Activated T-cell treated with anti-CD3 and anti-CD28 coated beads for 1 hour (primary cell): Measurements from ENCODE around the gene CEP70.
"Not testable (repeated sequence)": the region's sequence is repeated elsewhere in the genome, so short reads cannot be mapped to it uniquely, and the experiment has no call there.

Experiments
- DNase-seq: peaks from one replicate; pipeline ENCODE4 v3.0.0-alpha.2; 2020; ENCODE audit warnings: low read depth

Gene CEP70

DNA sequence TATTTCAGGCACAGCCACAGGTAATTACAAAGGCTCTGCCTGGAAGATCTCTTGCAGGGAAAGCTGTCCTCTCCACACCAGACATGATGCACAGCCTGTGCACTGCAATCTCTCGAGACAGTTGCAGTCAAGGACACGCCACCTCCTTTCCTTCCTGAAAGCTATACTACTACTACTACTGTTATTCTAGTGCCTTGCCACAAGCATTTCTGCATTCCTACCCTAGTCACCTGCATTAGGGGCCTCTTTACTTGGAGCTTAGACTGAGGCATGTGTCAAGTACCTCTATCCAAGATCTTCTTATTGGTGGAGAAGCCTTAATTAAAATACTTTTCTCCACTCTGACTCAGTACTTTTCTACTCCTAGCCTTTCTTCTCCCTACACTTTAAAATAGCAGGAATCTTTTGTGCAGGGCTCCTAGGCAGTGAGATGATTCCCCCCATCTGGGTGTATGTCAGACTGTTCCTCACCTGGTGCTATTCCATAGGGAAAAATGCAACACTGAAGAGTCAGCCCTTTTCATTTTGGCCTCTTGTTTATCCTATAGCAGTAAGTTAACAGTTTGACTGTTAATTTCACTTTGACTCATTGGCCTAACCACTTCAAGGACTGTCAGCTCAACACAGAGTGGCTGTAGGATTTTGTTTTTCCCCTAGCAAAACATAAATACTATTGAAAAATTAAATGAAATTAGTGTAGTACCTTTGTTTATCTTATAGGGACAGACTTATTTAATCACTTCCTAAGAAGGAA is 80.8 kb downstream of the CEP70 start:
- DNase-seq = no peak

DNA sequence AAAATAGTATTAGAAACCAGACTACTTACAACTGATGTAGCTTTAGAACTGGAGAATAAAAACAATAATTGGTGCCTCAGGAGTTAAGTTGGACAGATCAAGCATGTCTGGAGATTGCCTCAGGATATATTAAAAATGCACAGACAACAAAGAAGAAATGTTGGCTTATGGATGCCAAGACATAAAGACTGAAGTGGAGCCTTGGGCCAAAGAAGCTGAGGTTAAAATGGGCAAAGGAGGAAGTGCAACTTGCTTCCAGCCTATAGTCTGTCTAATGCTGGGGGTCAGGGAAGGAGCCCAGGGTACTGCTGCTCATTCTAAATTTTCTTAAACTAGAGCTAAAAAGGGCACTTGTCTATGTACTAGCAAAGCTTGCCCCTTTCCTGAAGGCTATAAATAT is 82.1 kb downstream of the CEP70 start:
- DNase-seq = no peak

DNA sequence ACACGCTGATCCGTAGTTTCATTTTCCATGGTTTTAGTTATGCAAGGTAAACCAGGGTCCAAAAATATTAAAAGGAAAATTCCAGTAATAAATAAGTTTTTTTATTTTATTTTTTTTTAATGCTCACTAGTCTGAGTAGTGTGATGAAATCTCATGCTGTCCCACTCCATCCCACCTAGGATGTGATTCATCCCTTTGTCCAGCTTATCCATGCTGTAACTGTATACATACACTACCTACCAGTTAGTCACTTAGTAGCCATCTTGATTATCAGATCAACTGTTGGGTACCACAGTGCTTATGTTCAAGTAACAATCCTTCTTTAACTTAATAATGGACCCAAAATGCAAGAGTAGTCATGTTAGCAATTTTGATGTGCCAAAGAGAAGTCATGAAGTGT is 84.5 kb downstream of the CEP70 start:
- no peak for DNase-seq

DNA sequence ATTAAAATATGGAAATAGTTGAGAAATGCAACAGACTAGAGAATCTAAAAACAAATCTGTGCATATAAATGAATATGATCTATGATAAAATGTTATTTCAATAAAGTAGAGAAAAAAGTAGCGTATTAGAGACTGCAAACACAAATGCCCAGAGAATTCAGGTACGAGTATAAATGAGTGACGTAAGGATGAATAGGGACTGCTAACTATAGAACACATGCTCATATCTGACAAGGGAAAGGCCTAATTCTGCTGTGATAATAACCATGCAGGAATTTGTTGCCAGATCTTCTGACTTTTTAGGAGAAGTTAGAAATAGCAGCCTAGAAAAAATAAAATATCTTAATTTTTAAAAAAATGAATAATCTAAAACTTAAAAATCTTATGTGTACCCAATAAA is 86.5 kb downstream of the CEP70 start:
- no peak for DNase-seq

DNA sequence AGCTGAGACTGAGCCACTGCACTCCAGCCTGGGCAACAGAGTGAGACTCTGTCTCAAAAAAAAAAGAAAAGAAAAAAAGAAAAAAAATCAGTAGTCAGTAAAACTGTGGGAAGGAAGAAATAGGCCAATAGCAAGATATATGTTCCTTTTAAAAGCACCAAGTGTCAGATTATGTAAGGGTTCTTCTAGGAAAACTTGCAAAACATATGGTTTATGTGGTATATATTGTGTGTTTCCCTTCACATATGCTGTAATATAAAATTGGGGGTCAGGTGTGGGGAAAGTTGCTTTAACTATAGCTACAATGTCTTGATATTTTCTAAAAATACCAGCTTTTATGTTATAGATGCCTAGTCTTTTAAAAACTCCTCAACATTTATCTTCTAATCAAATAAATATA is 95.1 kb downstream of the CEP70 start:
- DNase-seq = no peak

DNA sequence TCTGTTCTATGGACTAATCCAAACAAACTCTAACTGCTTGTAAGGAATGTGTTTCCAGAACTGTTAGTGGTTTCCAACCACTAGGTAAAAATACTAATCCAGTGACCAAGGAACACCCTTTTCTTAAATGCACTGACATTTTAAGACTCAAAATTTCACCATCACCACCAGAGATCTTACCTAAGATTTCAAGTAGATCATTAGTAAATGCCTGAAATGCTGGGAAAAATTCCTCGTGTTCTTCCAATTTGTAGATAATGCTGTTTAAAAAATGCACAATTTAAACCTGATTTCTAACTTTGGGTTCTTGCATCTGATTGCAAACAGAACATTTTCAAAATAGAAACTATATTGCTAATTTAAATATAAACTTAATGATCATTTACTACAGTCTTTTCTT is 96.2 kb downstream of the CEP70 start:
- no peak for DNase-seq

DNA sequence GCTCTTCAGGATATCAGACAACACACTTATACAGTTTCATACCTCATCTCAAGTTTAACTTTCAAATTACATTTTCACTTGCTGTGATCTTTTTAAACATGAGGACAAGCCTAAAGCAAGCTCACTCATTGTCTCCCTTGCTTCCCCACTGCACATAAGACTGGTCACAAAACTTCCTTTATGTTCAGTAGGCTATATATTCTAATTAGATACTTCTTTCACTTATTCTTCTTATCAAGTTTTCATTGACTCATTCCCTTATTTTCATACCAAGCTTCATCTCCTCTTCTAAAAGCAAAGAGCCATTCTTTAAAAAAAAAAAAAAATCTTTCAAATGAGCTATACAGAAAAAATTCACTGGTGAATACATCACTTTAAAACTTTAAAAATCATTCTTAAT is 97.0 kb downstream of the CEP70 start:
- no peak for DNase-seq

DNA sequence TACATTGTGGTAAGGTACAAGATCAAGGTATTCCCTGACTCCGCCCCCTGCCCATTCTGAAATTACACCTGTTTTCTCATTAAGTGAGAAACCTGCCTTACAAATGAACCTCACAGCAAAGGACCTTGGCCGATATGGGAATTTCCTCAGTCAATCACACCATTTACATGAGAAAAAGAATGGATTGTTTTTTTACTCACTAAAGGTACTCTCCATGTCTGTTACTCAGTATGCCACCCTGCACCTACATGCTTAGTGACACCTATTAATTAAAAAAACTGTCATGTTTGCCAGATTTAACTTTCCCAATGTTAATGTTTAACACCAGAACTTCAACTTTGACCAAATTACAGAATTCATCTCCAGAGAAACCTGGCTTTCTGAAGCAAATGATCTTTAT is 97.6 kb downstream of the CEP70 start:
- no peak for DNase-seq

DNA sequence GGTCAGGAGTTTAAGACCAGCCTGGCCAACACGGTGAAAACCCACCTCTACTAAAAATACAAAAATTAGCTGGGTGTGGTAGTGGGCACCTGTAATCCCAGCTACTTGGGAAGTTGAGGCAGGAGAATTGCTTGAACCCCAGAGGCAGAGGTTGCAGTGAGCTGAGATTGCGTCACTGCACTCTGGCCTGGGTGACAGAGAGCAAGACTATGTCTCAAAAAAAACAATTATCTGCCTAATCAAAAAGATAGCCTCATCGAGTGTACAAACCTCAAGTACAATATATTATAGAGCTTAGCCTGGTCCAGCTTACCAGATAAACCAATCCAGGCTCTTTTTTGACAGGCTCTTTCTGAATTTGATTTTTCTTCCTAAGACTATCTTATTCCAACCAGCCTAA is 98.4 kb downstream of the CEP70 start:
- DNase-seq = not testable (repeated sequence)

DNA sequence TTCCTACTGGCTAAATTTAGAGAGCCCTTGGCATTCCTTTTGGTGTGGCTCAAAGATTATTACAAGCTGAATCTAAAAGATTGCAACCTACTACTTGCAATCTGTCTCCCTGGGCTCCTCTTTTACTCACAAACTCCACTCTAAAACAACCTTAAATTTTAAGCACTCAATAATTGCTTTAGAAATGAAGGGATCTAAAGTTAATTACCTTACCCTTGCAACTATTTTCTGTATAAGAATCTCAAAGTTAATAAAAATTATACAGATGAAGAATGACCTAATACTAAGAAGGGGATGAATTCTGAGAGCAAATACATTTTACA is 99.5 kb downstream of the CEP70 start:
- no peak for DNase-seq

DNA sequence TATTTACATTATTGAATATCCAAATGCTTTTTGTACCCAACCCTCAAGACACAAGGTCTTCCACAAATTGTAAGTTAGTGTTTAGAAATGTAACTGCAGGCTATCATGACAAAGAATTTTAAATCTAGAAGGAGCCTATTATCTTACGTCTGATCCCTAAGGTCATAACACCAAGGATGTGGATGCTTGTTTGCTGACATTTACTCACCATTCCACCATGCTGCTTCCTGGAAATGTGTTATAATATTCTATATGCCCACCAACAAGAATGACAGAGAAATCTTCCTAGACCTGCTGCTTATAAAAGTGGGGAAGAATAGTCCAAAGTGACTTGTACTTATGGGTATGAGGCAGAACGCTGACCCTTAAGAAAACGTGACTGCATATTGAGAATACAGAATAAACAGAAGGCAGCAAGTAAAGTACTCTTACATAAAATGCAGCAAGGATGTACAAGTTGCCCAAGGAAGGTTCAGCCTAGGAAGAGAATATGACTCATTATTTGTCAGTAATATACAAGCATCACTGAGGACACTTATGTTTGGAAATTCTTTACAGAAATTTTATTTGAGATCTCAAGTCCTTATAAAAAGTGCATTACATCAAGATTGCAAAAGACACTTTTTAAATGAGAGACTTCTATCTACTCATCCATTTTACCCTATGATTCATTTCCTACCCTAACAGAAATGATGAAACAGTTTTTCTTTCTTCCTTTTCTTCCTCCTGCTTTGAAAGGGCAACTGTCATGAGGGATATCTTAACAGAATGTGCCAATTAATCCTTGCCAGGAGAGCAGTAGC is 100.1 kb downstream of the CEP70 start:
- no peak for DNase-seq

DNA sequence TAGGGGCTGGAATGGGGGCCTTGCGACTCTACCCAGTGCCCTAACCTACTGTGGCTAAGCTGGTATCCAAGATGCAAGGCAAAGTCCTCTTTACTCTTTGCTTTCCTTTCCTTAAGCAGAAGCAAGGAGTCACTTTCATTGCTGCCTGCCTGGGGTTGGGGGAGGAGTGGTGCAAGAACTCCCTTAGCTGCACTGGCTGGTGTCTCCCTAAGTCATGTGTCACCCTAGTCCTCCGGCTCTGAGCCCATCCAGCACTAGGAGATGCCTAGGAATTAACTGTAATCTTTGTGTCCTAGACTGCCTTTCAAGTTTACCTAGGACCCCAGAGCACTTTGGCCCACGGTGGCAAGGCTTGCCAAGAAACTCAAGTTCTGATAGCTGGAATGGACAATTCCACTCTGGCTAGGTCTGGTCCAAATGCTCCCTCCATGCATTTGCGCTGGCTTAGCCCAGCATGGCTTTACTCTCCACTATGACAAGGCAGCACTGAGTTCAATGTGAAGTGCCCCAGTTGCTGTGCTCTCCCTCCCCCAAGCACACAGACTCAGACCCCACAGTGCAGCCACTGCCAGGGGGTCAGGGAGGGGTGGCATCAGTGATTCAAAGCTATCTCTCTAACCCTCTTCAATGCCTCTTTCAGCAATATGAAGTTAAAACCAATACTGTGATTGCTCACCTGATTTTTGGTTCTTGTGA is 100.9 kb downstream of the CEP70 start:
- no peak for DNase-seq

DNA sequence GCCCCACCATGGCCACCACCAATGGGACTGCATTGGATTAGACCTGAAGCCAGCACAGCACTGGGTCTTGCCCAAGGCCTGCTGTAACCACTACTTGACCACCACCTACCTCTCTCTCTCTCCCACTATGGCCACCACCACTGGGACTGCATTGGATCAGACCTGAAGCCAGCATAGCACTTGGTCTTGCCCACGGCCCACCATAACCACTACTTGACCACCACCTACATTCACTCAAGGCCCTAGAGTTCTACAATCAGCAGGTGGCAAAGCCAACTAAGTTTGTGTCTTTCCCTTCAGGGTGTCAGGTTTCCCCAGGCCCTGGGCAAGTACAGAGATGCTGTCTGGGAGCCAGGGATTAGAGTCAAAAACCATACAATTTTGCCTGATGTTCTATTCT is 102.1 kb downstream of the CEP70 start:
- no peak for DNase-seq

DNA sequence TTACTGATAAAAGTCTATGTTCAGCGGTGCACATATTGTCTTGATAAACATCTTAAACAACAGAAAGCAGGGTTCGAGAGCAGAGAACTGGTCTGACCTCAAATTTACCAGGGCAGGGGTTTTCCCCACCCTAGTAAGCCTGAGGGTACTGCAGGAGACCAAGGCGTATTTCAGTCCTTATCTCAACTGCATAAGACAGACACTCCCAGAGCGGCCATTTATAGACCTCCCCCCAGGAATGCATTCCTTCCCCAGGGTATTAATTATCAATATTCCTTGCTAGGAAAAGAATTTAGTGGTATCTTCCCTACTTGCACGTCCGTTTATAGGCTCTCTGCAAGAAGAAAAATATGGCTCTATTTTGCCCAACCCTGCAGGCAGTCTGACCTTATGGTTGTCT is 107.5 kb downstream of the CEP70 start:
- DNase-seq = not testable (repeated sequence)

DNA sequence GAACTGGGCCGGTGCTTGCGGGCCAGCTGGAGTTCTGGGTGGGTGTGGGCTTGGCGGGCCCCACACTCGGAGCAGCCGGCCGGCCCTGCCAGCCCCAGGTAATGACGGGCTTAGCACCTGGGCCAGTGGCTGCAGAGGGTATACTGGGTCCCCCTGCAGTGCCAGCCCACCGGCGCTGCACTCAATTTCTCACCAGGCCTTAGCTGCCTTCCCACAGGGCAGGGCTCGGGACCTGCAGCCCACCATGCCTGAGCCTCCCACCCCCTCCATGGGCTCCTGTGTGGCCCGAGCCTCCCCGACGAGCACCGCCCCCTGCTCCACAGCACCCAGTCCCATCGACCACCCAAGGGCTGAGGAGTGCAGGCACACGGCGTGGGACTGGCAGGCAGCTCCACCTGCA is 109.4 kb downstream of the CEP70 start:
- not testable (repeated sequence) for DNase-seq

DNA sequence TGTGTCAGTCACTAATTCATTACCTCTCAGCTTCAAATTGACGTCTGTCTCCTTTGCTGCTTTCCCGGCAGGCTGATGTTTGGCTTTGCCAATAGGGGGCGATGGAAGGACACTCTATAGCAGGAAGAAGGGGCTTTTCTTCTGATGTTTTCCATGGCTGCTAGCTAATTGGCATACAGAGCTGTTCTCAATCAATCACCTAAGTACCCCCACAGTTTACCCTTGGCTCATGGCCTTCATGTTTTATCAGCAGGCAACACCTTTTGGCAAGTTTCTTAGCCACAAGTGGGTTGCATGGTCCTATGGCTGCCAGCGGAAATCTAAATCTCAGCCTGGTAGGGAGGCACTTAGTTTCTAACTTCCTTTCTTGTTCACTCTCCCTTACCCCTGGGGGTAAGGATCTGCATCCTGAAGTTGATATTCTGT is 114.6 kb downstream of the CEP70 start:
- no peak for DNase-seq

DNA sequence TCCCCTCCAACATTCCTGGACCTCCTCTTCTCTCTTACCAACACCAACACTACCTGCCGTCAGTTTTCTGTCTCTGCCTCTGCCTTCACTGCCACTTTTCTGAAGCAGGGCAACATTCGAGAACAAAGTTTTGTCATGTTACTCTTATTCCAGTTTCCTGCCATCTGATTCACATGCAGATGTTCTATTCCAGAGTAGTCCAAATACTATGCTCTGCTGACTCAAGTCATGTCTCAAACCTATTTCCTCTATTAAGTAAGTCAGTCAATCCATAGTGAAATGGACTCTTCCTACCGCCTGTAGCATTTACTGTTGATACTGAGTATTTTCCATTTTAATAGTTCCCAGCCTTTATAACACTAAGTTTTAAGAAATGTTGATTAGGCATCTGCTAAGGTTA is 116.3 kb downstream of the CEP70 start:
- DNase-seq = no peak

DNA sequence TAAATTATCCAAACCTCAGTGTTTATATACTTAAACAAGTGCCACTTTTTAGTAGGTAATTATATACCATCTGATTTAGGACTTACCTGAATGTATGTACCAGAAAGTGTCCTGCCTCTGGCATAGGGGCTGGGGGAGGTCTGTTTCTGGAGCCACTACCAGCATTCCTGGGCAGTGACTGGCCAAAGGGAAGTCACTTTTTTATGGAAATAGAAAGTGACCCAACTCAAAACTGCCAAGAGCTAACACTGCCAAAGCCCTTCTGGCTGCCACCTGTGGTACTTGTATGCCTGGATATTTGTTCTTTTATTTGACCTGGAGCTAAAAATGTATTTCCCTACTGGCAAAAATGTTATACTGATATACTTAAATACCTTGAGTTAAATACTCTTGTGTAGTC is 116.9 kb downstream of the CEP70 start:
- DNase-seq = no peak

DNA sequence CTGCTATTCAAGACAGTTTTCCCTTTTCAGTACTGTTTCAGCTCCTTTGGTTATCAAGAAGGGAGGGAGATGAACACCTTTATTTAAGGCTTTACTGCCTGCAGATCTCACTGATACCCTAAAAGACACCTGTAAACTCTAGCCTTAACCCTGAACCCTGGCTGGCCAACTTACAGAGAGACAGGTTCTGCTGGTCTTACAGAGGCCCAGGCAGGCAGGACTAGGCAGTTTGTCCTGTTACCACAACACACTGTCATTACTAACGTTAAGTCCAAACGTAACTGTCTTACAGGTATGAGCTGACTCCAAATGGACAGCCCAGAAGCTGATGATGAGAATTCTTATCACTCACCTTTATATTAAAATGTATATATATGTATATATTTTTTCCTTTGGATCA is 117.5 kb downstream of the CEP70 start:
- DNase-seq = no peak

DNA sequence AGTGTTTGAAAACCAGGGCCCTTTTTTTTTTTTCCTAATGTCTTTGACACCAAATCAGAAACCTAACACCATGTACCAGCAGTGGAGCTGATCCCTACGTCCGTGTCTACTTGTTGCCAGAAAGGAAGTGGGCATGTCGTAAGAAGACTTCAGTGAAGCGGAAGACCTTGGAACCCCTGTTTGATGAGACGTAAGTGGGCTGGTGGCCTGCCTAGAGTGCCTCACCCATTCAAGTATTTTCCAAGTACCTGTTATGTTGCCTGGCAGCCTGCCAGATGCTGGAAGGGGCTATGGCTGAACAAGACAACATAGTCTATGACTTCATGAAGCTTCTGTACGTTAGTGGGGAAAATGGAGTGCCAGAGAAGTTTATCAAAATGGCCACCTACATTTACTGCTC is 119.9 kb downstream of the CEP70 start:
- DNase-seq = no peak

DNA sequence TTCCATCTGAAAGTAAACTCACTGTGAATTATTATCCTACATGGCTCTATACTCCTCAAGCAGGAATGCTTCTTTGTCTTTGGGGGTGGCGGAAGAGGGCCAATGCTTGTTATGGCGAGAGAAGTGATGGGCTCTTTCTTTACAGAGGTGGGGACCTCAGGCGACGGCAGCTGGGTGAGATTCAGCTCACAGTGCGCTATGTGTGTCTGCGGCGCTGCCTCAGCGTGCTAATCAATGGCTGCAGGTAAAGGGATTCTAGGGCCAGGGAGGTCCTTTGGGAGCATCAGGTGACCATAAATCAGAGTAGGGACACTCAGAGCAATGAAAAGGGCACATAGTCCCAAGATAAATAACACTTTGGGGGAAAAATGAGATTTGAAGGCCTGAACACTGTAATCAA is 120.7 kb downstream of the CEP70 start:
- no peak for DNase-seq

DNA sequence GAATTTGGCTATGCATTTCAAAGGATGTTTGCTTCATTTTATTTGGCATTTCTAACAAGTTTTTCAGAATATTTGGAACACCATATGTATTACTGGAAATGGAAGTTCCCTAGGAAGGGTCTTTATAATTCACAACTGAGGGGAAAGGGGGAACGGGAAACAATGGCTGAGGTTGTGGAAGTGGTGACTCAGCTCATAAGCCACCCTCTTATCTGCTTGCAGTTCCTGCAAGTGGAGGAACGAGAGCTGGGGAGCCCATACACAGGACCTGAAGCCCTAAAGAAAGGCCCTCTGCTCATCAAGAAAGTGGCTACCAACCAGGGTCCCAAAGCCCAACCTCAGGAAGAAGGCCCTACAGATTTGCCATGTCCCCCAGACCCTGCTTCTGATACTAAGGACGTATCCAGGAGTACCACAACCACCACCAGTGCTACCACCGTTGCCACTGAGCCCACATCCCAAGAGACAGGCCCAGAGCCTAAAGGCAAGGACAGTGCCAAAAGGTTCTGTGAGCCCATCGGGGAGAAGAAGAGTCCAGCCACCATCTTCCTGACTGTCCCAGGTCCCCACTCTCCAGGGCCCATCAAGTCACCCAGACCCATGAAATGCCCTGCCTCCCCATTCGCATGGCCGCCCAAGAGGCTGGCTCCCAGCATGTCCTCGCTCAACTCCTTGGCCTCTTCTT is 121.8 kb downstream of the CEP70 start:
- DNase-seq = no peak

DNA sequence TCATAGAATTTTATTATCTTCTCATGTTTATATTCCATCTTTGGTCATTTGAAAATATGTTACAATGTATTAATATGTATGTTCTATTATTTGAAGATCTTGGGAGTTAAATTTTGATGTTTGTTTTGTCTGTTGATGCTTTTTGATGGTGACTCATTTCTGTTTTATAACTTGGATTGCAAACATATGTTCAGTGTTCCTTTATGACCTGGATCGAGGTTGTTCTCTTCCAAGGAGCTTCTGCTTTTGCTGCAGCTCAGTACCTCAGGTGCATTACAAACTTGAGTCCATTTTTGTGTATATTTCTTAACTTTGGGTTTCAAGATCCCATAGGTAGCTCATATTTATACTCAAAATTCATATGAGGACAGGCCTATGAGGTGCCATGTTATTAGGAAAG is 122.6 kb downstream of the CEP70 start:
- no peak for DNase-seq
